Measurements from ENCODE around the gene ZNF653. TPM values are rescaled to one million over a fixed set of nuclear protein-coding genes. Genes with fewer than 3 reads are reported as not detected.
"Not testable (repeated sequence)": the region's sequence is repeated elsewhere in the genome, so short reads cannot be mapped to it uniquely, and the experiment has no call there.

The ZNF653 gene
- total and polyA plus RNA-seq, 7 donors = 4.0 to 11.5 (median 6.2) TPM

DNA sequence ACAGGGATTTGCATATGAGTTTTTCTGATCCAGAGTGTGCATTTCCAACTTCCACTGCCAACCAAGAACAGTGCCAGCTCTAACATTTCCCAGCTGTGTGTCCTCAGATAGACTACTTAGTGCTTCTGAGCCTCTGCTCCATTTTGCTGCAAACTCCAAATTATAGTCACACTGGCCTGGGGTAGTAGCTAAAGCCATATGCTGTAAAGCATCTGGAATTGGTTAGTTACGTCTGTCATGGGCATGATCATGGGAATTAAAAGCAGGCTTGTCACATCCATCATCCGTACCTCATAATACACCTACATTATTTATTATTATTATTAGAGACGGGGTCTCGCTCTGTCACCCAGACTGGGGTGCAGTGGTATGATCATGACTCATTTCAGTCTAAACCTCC, 31.9 kb downstream of the ZNF653 start:
- TF ChIP-seq, protein P1, sequence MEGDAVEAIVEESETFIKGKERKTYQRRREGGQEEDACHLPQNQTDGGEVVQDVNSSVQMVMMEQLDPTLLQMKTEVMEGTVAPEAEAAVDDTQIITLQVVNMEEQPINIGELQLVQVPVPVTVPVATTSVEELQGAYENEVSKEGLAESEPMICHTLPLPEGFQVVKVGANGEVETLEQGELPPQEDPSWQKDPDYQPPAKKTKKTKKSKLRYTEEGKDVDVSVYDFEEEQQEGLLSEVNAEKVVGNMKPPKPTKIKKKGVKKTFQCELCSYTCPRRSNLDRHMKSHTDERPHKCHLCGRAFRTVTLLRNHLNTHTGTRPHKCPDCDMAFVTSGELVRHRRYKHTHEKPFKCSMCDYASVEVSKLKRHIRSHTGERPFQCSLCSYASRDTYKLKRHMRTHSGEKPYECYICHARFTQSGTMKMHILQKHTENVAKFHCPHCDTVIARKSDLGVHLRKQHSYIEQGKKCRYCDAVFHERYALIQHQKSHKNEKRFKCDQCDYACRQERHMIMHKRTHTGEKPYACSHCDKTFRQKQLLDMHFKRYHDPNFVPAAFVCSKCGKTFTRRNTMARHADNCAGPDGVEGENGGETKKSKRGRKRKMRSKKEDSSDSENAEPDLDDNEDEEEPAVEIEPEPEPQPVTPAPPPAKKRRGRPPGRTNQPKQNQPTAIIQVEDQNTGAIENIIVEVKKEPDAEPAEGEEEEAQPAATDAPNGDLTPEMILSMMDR (IDR thresholded peaks at IDR 0.05) = no peak
- WGBS, 3 donors = 32 to 35% (median 34%) methylated on average over 4 of the region's 4 CpGs
- ATAC-seq = no peak
- H3K36me3 ChIP-seq (ENCODE audit: insufficient read depth in 1 of 2, low read depth in 1 of 2) = no peaks in the 10 kb centered on the region
- H3K4me1 ChIP-seq = no peaks in the 10 kb centered on the region
- no peak overlapping the region for H3K4me3 ChIP-seq
- intact Hi-C loops (cut with DNase I) = no loop called here
- no peaks in the 10 kb centered on the region for H3K9me3 ChIP-seq
- DNase-seq = no peak
- peaks cover 0 to 18% (median 0%) of the 10 kb centered on the region in 3 donors for H3K27me3 ChIP-seq (ENCODE audit: insufficient read depth in 3 of 3, low read length in 2 of 3)
- no peak overlapping the region for H3K27ac ChIP-seq

DNA sequence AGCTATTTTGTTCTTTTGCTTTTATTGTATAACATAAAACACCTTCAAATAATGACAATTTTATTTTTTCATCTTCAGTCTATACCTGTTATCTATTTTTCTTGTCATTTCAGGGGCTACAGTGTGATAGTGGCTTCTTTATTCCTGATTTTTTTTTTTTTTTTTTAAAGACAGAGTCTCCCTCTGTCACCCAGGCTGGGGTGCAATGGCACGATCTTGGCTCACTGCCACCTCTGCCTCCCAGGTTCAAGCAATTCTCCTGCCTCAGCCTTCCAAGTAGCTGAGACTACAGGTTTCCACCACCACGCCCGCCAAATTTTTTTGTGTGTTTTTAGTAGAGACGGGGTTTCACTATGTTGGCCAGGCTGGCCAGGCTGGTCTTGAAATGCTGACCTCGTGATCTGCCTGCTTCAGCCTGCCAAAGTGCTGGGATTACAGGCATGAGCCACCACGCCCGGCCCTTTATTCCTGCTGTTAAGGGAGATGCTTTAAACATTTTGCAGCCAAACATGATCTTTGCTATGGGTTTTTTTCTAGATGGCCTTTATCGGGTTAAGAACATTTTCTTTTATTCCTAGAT, 37.3 kb downstream of the ZNF653 start:
- H3K4me1 ChIP-seq; DNase-seq; H3K9me3 ChIP-seq; H3K36me3 ChIP-seq (ENCODE audit: insufficient read depth in 1 of 2, low read depth in 1 of 2); H3K27ac ChIP-seq; intact Hi-C loops (cut with DNase I); ATAC-seq; H3K4me3 ChIP-seq: not testable (repeated sequence)
- WGBS, 3 donors = 34 to 49% (median 44%) methylated on average over 8 of the region's 8 CpGs
- peaks cover 0 to 10% (median 0%) of the 10 kb centered on the region in 3 donors for H3K27me3 ChIP-seq (ENCODE audit: insufficient read depth in 3 of 3, low read length in 2 of 3)

DNA sequence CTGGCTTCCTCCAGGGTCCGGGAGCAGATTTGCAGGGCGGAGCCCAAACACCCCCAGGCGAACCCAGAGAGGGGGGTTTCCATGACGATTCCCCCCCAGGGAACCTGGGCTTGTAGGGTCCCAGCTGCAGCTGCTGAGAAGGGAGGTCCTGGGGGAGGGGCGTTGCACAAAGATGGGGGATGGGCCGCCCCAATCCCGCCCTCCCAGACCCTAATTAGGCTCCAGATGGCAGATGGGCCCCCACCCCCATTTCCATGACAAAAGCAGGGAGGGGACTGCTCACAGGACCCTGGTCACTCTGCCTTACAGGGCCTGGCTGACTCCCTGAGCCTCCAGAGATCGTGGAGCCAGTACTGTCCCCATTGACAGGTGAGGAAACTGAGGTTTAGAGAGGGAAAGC, 40.0 kb downstream of the ZNF653 start:
- Histone ChIP-seq H3K4me1 (no peaks in the 10 kb centered on the region), H3K4me3 (no peak overlapping the region), H3K9me3 (no peaks in the 10 kb centered on the region), H3K27me3 (ENCODE audit: insufficient read depth in 3 of 3, low read length in 2 of 3) (peaks cover 0 to 1% (median 0%) of the 10 kb centered on the region in 3 donors), H3K36me3 (ENCODE audit: insufficient read depth in 1 of 2, low read depth in 1 of 2) (no peaks in the 10 kb centered on the region), H3K27ac (no peak overlapping the region)
- 13 to 17% (median 14%) methylated on average over 8 of the region's 8 CpGs for WGBS, 3 donors
- no peak for ATAC-seq
- intact Hi-C loops (cut with DNase I) = no loop called here
- TF ChIP-seq, protein P1 (IDR thresholded peaks at IDR 0.05) = no peak
- no peak for DNase-seq

DNA sequence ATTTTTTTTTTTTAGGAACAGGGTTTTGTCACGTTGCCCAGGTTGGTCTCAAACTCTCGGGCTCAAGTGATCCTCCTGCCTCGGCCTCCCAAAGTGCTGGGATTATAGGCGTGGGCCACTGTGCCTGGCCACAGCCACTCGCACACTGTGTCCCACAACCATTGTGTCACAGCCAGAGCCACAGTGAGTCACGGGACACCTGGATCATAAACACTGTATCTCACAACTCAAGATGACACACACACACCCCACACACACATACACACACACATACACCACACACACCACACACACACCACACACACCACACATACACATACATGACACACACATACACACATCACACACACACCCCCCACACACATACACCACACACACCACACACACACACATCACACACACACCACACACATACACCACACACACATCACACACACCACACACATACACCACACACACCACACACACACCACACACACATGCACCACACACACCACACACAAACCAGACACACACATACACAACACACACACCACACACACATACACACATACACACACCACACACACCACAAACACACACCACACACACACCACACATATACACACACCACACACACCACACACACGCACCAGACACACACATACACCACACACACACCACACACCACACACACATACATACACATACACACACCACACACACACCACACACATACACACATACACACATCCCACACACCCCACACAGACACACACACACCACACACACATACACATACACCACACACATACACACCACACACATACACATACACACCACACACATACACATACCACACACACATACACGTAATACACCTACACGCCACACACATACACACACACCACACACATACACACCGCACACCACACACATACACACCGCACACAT, 41.0 kb downstream of the ZNF653 start:
- ATAC-seq (no peak), DNase-seq (no peak)
- Histone ChIP-seq H3K27me3 (ENCODE audit: insufficient read depth in 3 of 3, low read length in 2 of 3) (peaks cover 0 to 11% (median 3%) of the 10 kb centered on the region in 3 donors), H3K27ac (no peak overlapping the region), H3K4me3 (no peak overlapping the region), H3K4me1 (no peaks in the 10 kb centered on the region), H3K9me3 (no peaks in the 10 kb centered on the region), H3K36me3 (ENCODE audit: insufficient read depth in 1 of 2, low read depth in 1 of 2) (no peaks in the 10 kb centered on the region)
- intact Hi-C loops (cut with DNase I) = no loop called here
- 73 to 79% (median 79%) methylated on average over 11 of the region's 11 CpGs for WGBS, 3 donors
- TF ChIP-seq, protein P1 (IDR thresholded peaks at IDR 0.05) = no peak

DNA sequence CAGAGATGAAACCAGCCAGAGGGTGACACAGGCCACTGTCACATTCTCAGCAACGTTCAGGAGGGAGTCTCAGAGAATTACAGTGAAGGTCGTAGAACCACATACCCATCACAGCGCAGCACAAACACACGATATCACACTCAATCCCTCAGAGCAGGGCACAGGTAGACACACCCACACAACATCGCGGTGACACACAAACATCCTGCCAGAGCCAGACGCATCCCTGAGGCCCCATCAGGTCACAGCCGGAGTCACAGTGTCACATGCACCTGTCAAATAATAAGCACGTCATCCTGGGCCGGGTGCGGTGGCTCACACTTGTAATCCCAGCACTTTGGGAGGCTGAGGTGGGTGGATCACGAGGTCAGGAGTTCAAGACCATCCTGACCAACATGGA, 42.2 kb downstream of the ZNF653 start:
- Histone ChIP-seq H3K9me3 (no peaks in the 10 kb centered on the region), H3K4me3 (no peak overlapping the region), H3K4me1 (no peaks in the 10 kb centered on the region), H3K36me3 (ENCODE audit: insufficient read depth in 1 of 2, low read depth in 1 of 2) (no peaks in the 10 kb centered on the region), H3K27me3 (ENCODE audit: insufficient read depth in 3 of 3, low read length in 2 of 3) (peaks cover 0 to 16% (median 5%) of the 10 kb centered on the region in 3 donors), H3K27ac (no peak overlapping the region)
- WGBS, 3 donors = 50 to 52% (median 51%) methylated on average over 12 of the region's 12 CpGs
- DNase-seq (no peak), ATAC-seq (no peak)
- TF ChIP-seq, protein P1 (IDR thresholded peaks at IDR 0.05) = no peak
- intact Hi-C loops (cut with DNase I) = no loop called here
